B cell (primary cell): ENCODE data around the gene CLEC4G. TPM values are rescaled to one million over a fixed set of nuclear protein-coding genes. Genes with fewer than 3 reads are reported as not detected.
A peak's percentile ranks its signal among the peaks of the same experiment; 100 is the strongest.

ENCODE experiments used
- ATAC-seq: fragments of 200-7000 bp; cut with Tn5 transposase; one replicate; pipeline ENCODE4 v1.10.0; 2021; ENCODE audit warnings: low read depth, mild to moderate bottlenecking, moderate number of reproducible peaks, moderate library complexity
- CTCF ChIA-PET: fragments of 350-600 bp; sonication (Branson Sonifier 250); formaldehyde crosslinking; loops from one replicate; lab custom pipeline; 2021; ENCODE audit warnings: antibody characterized with exemption, inconsistent platforms; lab: Charles Lee
- POLR2A ChIA-PET: fragments of 350-600 bp; sonication (Branson Sonifier 250); formaldehyde crosslinking; loops from one replicate; lab custom pipeline; 2021; ENCODE audit warnings: antibody characterized with exemption; lab: Charles Lee
- DNase-seq: peaks from one replicate; pipeline ENCODE4 v3.0.0; 2013
- H2AFZ ChIP-seq: 2 replicates; pipeline ENCODE4 v1.6.1; 2012; ENCODE audit warnings: mild to moderate bottlenecking, low read depth, low read length; ENCODE audit not compliant: insufficient read depth, poor library complexity, severe bottlenecking
- H3K27ac ChIP-seq, 2 donors: 1 replicate in 1 of 2; 2 replicates in 1 of 2; pipeline ENCODE4 v1.5.1; 2012 to 2013; ENCODE audit warnings: low read length in 2 of 2, mild to moderate bottlenecking in 2 of 2, moderate library complexity in 1 of 2
- H3K27me3 ChIP-seq, 4 experiments: fragments of 200-600 bp in 1 of 4; sonication (generic) in 1 of 4; replicated peaks in 1 of 4; 1 replicate in 2 of 4; 2 replicates in 2 of 4; pipeline versions ENCODE4 v1.6.1 to v1.7.0; 2013 to 2016; ENCODE audit warnings: low read length in 3 of 4, mild to moderate bottlenecking in 2 of 4, mixed read lengths in 1 of 4, moderate library complexity in 1 of 4; ENCODE audit not compliant: insufficient read depth in 4 of 4, control insufficient read depth in 3 of 4; ENCODE audit errors: control extremely low read depth in 1 of 4
- H3K36me3 ChIP-seq, 2 experiments: replicated peaks in 1 of 2; 1 replicate in 1 of 2; 2 replicates in 1 of 2; pipeline versions ENCODE4 v1.6.1 to v1.7.1; 2013; ENCODE audit warnings: low read length in 1 of 2; ENCODE audit not compliant: insufficient read depth in 2 of 2, control insufficient read depth in 1 of 2; ENCODE audit errors: control extremely low read depth in 1 of 2, extremely low read depth in 1 of 2
- H3K4me1 ChIP-seq, 2 donors: fragments of 200-600 bp in 1 of 2; sonication (generic) in 1 of 2; 1 replicate in 1 of 2; 2 replicates in 1 of 2; pipeline versions ENCODE4 v1.5.1 to v1.6.1; 2013 to 2017; ENCODE audit warnings: low read length in 2 of 2; ENCODE audit not compliant: control insufficient read depth in 2 of 2, insufficient read depth in 2 of 2
- H3K4me2 ChIP-seq: replicated peaks from 2 replicates; pipeline ENCODE3; 2012; ENCODE audit warnings: mild to moderate bottlenecking, low read depth, low read length; ENCODE audit not compliant: poor library complexity, severe bottlenecking
- H3K4me3 ChIP-seq, 5 experiments: fragments of 200-600 bp in 1 of 5; sonication (generic) in 1 of 5; 1 replicate in 3 of 5; 2 replicates in 2 of 5; pipeline versions ENCODE4 v1.5.1 to v1.7.0; 2011 to 2016; ENCODE audit warnings: low read length in 4 of 5, mild to moderate bottlenecking in 4 of 5, low read depth in 2 of 5, control low read depth in 1 of 5, moderate library complexity in 1 of 5; ENCODE audit not compliant: insufficient read depth in 1 of 5; ENCODE audit errors: control extremely low read depth in 1 of 5, extremely low read depth in 1 of 5
- H3K79me2 ChIP-seq: fragments of 200-600 bp; sonication (generic); one replicate; pipeline ENCODE4 v1.6.0; 2016; ENCODE audit warnings: low read length; ENCODE audit not compliant: control insufficient read depth, insufficient read depth
- H3K9ac ChIP-seq: fragments of 200-600 bp; sonication (generic); 2 replicates; pipeline ENCODE4 v1.6.1; 2017; ENCODE audit warnings: mild to moderate bottlenecking, low read length, moderate library complexity
- H3K9me3 ChIP-seq, 3 donors: one replicate each; pipeline versions ENCODE4 v1.6.1 to v1.7.1; 2013; ENCODE audit warnings: low read length in 2 of 3; ENCODE audit not compliant: control insufficient read depth in 2 of 3, insufficient read depth in 1 of 3; ENCODE audit errors: control extremely low read depth in 1 of 3
- H4K20me1 ChIP-seq: 2 replicates; pipeline ENCODE4 v1.6.0; 2012; ENCODE audit warnings: mild to moderate bottlenecking, low read length; ENCODE audit not compliant: insufficient read depth, control insufficient read depth, poor library complexity, severe bottlenecking
- H3K27ac Mint-ChIP-seq: one replicate; pipeline ENCODE4 v1.8.0; 2021; ENCODE audit warnings: mixed read lengths
- H3K27me3 Mint-ChIP-seq: one replicate; pipeline ENCODE4 v1.8.0; 2021; ENCODE audit warnings: mixed read lengths
- H3K4me1 Mint-ChIP-seq: one replicate; pipeline ENCODE4 v1.8.0; 2021; ENCODE audit warnings: mixed read lengths
- H3K4me3 Mint-ChIP-seq: one replicate; pipeline ENCODE4 v1.8.0; 2021; ENCODE audit warnings: mixed read lengths
- H3K9me3 Mint-ChIP-seq: one replicate; pipeline ENCODE4 v1.8.0; 2022; ENCODE audit warnings: mixed read lengths; ENCODE audit not compliant: insufficient read depth
- CTCF ChIP-seq: fragments of 200-600 bp; IDR thresholded peaks from one replicate; pipeline ENCODE4 v1.8.0; 2022; ENCODE audit warnings: antibody characterized with exemption, mild to moderate bottlenecking
- EZH2 ChIP-seq: IDR thresholded peaks from 2 replicates; pipeline ENCODE4 v1.6.1; 2012; ENCODE audit warnings: borderline replicate concordance, low read depth, mild to moderate bottlenecking, moderate library complexity, low read length; ENCODE audit not compliant: insufficient read depth, poor library complexity, severe bottlenecking
- WGBS: methylation state at CpG from one replicate; pipeline ENCODE4 v1.1.5; 2013; ENCODE audit warnings: missing lambda C conversion rate; ENCODE audit not compliant: insufficient coverage; 5-methylcytosine and 5-hydroxymethylcytosine counted together
- intact Hi-C: fragments of 100-400 bp; cut with micrococcal nuclease; formaldehyde crosslinking; loops from one replicate; pipeline ENCODE4 v1.10.0; 2022
- polyA plus RNA-seq: library from polyadenylated mRNA; depleted of rRNA; stranded (reverse); fragments of >200 nt; gene quantifications from 2 replicates; pipeline ENCODE4 v1.2.3, GENCODE V29; 2012
- total RNA-seq, 2 donors: library from RNA; stranded (reverse); fragments of 120-200 nt in 1 of 2; gene quantifications; 1 replicate in 1 of 2; 2 replicates in 1 of 2; pipeline versions ENCODE4 v1.2.3 to v1.2.4, GENCODE V29; 2013 to 2022

CLEC4G gene
- total and polyA plus RNA-seq, 2 donors (not counting 1 experiment from before 2014, with no cell fraction given), result 1.3 TPM; not detected in 1

GRCh38 chr19:7742991-7743390, 11.1 kb upstream of the CLEC4G start:
- H3K27ac ChIP-seq, result no peak overlapping the region
- H3K9ac ChIP-seq, result no peak overlapping the region
- H3K27me3 Mint-ChIP-seq, result peaks cover 8% of the 10 kb centered on the region
- TF ChIP-seq CTCF (no peak), EZH2 (no peak)
- ChIA-PET CTCF (interaction anchor here (0.6 to 3.1 kb wide), 5 partner anchors 57 to 275 kb away, joined by 3 to 11 read pairs (median 3); partner anchors contain the start of gene TRAPPC5), POLR2A (interaction anchor here (0.8 kb wide), 1 partner anchor 397 kb away, joined by 3 read pairs; no protein-coding TSS in a partner anchor)
- peaks cover 52% of the 10 kb centered on the region for H3K4me1 Mint-ChIP-seq
- DNase-seq (no peak), ATAC-seq (no peak)
- 83% methylated on average over 11 of the region's 11 CpGs for WGBS
- no peaks in the 10 kb centered on the region for H3K9me3 Mint-ChIP-seq
- H3K9me3 ChIP-seq, result peaks cover 0 to 3% (median under 1%) of the 10 kb centered on the region in 3 donors
- peak overlapping the region; percentile 30 for H3K4me3 Mint-ChIP-seq
- intact Hi-C loops, result loop anchor here (2.0 to 5.0 kb wide), 2 partner anchors 24 to 54 kb away; no protein-coding TSS in a partner anchor
- H3K4me1 ChIP-seq, result peaks cover 28 to 29% of the 10 kb centered on the region in 2 donors
- no peak overlapping the region for H3K4me3 ChIP-seq
- no peak overlapping the region for H3K4me2 ChIP-seq
- H3K27ac Mint-ChIP-seq, result no peak overlapping the region
- no peaks in the 10 kb centered on the region for H3K36me3 ChIP-seq
- H2AFZ ChIP-seq, result no peak overlapping the region
- no peaks in the 10 kb centered on the region for H4K20me1 ChIP-seq
- H3K27me3 ChIP-seq, result peaks cover 0 to 1% (median 0%) of the 10 kb centered on the region in 4 experiments
- no peaks in the 10 kb centered on the region for H3K79me2 ChIP-seq

GRCh38 chr19:7742575-7742974, 10.7 kb upstream of the CLEC4G start:
- ChIA-PET CTCF (interaction anchor here (0.6 to 3.1 kb wide), 3 partner anchors 57 to 276 kb away, joined by 3 to 11 read pairs (median 3); no protein-coding TSS in a partner anchor), POLR2A (interaction anchor here (0.8 kb wide), 1 partner anchor 397 kb away, joined by 3 read pairs; no protein-coding TSS in a partner anchor)
- Mint-ChIP-seq H3K4me1 (peaks cover 52% of the 10 kb centered on the region), H3K9me3 (no peaks in the 10 kb centered on the region), H3K4me3 (no peak overlapping the region), H3K27ac (no peak overlapping the region), H3K27me3 (peaks cover 8% of the 10 kb centered on the region)
- WGBS, result 0% methylated on average over 1 of the region's 2 CpGs
- no peak overlapping the region for H2AFZ ChIP-seq
- no peaks in the 10 kb centered on the region for H4K20me1 ChIP-seq
- H3K27me3 ChIP-seq, result no peaks in the 10 kb centered on the region
- H3K4me2 ChIP-seq, result no peak overlapping the region
- TF ChIP-seq EZH2 (no peak), CTCF (no peak)
- H3K9ac ChIP-seq, result no peak overlapping the region
- H3K4me3 ChIP-seq, result no peak overlapping the region
- H3K79me2 ChIP-seq, result no peaks in the 10 kb centered on the region
- H3K27ac ChIP-seq, result no peak overlapping the region
- H3K9me3 ChIP-seq, result peaks cover 0 to 3% (median 0%) of the 10 kb centered on the region in 3 donors
- H3K4me1 ChIP-seq, result peaks cover 24 to 25% of the 10 kb centered on the region in 2 donors
- DNase-seq (no peak), ATAC-seq (no peak)
- no peaks in the 10 kb centered on the region for H3K36me3 ChIP-seq
- intact Hi-C loops, result loop anchor here (2.0 to 5.0 kb wide), 2 partner anchors 24 to 55 kb away; no protein-coding TSS in a partner anchor
